Measurements from ENCODE around the gene CCNY.

The CCNY gene

DNA sequence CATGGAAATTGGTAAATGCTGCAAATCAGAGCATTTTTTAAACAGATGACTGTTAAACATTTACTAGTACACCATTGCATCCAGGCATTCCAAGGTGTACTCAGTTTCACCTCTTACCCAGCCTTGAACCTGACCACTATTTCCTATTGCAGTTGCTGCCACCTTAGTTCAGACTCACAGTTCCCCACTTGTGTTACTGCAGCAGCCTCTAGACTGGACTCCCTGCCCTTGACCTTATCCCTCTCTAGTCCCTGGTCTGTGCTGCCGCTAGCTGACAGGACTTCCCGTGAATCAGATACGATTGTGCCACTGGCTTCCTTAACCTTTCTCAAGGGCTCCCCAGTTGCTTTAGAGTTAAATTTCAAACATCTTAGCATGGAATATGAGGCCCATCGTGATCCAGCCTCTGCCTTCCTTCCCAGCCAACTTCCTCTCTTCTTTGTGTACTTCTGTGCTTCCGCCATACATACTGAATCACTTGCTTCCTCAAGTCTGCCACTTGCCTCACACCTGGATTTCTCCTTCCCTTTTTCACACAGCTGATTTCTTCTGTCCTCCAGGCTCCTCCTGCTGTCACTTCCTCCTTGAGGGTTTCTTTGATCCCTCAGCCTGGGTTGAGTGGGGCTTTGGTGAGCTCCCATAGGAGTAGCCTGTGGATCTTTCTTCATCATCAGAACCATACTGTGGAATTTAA is 150.1 kb downstream of the CCNY start:
- H3K4me3 ChIP-seq (replicated peaks in 1 of 2; ENCODE audit: low read depth in 2 of 2, low read length in 2 of 2): no peak overlapping the region
- no peak for DNase-seq (ENCODE audit: low read depth in 2 of 2)
- TF ChIP-seq, protein P1, sequence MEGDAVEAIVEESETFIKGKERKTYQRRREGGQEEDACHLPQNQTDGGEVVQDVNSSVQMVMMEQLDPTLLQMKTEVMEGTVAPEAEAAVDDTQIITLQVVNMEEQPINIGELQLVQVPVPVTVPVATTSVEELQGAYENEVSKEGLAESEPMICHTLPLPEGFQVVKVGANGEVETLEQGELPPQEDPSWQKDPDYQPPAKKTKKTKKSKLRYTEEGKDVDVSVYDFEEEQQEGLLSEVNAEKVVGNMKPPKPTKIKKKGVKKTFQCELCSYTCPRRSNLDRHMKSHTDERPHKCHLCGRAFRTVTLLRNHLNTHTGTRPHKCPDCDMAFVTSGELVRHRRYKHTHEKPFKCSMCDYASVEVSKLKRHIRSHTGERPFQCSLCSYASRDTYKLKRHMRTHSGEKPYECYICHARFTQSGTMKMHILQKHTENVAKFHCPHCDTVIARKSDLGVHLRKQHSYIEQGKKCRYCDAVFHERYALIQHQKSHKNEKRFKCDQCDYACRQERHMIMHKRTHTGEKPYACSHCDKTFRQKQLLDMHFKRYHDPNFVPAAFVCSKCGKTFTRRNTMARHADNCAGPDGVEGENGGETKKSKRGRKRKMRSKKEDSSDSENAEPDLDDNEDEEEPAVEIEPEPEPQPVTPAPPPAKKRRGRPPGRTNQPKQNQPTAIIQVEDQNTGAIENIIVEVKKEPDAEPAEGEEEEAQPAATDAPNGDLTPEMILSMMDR (IDR thresholded peaks at IDR 0.05; ENCODE audit: low read depth, low read length): no peak

DNA sequence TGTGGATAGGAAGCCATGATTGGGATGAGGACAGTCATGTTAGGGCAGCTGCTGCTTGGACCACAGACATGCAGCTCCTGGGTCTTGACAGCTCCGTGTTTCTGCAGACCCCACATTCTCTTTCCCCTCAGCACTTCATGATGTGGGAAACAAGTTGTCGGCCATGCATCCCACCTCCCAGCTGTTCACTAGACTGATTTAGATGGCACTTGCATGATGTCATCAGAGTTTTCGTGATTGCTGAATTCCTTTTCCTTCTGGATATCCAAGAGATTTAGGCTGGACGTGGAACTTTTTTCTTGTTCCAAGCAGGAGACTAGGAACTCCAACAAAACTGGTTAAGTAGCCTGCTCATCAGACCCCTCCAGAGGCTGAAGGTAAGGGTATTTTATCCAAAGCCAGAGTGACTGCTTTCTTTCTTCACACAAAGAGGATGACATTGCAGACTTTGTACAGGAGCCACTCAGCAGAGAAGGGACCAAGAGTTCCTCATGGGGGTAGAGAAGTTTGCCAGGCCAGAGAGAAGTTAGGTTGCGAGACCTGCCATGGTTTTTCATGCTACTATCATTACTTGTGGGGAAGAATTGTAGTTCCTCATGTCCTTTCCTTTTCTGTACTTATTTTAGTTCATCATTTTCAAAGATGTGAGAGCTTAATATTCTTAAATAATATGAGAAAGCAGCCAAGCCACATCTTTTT is 151.2 kb downstream of the CCNY start:
- no peak for DNase-seq (ENCODE audit: low read depth in 2 of 2)
- no peak overlapping the region for H3K4me3 ChIP-seq (replicated peaks in 1 of 2; ENCODE audit: low read depth in 2 of 2, low read length in 2 of 2)
- TF ChIP-seq, protein P1 (IDR thresholded peaks at IDR 0.05; ENCODE audit: low read depth, low read length): no peak

DNA sequence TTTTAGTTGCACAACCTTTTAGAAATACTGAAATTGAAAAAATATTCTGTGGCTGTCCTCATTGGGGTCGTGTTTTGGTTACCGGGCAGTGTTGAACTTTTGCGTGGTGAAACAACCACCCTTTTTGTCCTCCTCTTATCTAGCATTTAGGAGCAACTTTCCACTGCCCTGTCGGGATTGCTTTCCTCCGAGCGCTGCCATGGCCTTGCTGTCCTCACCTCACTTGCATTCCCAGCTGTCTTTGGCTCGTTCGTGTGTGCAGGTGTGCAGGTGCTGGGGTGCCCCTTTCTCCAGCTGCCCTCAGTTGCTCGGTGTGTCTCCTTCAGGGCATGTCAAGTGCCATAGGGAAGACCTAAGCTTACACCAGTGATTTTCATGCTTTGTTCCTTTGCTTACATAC is 151.9 kb downstream of the CCNY start:
- DNase-seq (ENCODE audit: low read depth in 2 of 2): no peak
- H3K4me3 ChIP-seq (replicated peaks in 1 of 2; ENCODE audit: low read depth in 2 of 2, low read length in 2 of 2): no peak overlapping the region
- TF ChIP-seq, protein P1 (IDR thresholded peaks at IDR 0.05; ENCODE audit: low read depth, low read length): no peak

DNA sequence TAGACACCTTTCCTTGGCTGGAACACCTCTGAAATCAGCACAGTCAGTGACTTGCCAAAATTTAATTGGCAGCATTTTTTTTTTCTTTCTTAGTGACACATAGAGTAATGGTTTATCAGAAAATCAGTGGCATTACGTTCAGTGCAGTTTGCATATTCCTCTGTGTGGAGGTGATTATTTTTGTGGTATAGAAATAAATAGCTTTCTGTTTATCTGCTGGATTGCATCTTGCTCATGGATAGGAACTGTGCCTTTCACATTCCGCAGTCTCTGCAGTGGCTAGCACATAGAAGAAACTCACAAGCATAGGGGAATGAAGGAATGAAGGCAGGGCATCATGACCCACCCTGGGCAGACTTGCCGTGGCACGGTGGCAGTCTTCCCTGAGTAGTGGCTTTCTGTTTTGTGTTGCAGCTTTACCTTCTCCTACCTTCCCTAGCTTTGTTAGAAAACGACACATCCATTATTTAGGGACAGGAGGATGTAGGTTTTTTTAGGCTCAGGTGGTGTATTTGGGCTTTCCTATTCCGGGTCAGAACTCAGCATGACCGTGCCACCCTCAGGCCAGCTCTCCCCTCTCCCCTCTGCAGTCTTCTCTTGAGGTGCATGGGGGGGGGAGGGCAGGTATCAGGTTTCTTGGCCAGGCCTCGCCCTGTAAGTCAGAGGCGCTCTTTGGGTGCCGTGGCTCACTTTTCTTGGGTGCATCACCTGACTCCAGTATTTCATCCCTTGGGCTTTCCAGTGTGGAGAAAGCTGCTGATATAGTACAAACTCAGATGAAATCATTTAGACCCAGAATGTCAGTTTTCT is 156.3 kb downstream of the CCNY start:
- no peak for DNase-seq (ENCODE audit: low read depth in 2 of 2)
- no peak overlapping the region for H3K4me3 ChIP-seq (replicated peaks in 1 of 2; ENCODE audit: low read depth in 2 of 2, low read length in 2 of 2)
- TF ChIP-seq, protein P1 (IDR thresholded peaks at IDR 0.05; ENCODE audit: low read depth, low read length): no peak

DNA sequence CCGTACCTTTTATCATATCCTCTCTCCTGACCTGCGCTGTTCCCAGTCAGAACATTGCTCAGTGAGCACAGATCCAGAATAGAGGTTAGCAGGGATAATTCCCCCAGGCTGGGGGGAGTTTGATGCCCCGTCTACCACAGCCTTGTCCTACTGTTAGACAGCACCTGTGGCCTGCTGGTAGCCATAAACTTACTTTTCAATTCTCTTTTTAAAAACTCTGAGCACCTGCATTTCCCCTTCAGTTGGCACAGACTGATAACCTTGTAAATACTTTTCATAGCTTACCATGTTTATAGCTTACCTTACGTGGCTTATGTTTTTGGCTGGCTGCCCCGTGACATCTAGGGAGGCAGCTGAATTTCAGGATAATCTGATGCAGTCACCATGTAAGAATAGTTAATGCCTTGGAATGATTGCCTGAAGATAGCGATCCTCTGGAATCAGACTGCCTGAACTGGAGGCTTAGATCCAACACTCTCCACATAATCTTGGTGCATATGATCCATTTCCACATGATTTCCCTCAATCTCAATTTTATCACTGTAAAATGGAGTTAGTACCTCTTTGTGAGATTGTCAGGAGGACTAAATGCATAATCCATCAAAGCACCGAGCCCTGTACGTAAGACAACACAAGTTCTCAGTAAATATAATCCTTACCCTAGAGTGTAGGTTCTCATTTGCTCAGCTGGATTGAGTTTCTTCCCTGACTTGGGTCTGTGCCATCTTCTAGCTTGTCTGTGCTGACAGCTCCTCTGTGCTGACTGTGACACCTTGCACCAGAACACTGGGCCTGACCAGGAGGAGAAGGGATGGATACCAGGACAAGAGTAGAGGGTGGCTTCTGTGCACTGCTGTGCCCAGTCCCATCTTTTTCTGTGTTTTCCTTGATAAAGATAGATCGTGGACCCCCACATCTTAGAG is 157.1 kb downstream of the CCNY start:
- H3K4me3 ChIP-seq (replicated peaks in 1 of 2; ENCODE audit: low read depth in 2 of 2, low read length in 2 of 2): no peak overlapping the region
- DNase-seq (ENCODE audit: low read depth in 2 of 2): no peak
- TF ChIP-seq, protein P1 (IDR thresholded peaks at IDR 0.05; ENCODE audit: low read depth, low read length): no peak

DNA sequence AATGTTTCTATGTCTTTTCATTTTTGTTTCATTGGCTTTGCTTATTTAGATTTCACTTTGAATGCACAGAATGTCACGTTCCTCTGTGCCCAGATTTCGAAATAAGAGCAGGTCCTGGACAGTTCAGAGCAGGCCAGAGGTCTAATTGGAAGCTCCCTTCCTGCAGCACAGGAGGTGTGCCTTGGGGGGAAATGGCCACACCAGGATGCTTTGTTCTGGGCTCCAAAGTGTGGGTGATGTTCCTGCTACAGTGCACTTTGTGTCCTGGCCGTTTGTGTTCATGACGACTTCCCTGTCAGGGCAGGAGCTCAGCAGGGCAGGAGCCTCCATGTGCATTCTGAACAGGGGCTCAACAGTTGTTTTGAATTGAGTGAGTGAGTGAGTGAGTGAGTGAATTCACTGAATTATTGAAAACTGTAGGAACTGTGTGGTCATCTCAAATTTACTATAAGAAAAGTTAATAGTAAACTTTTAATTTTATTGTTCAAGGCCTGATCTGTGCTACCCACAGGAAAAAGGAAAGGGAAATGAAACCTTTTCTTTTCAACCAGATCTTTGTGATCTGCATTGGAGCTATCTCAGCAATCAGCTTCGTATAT is 159.3 kb downstream of the CCNY start:
- peak in 1 of 2 donors; percentile 15 for DNase-seq (ENCODE audit: low read depth in 2 of 2)
- H3K4me3 ChIP-seq (replicated peaks in 1 of 2; ENCODE audit: low read depth in 2 of 2, low read length in 2 of 2): no peak overlapping the region
- TF ChIP-seq, protein P1 (IDR thresholded peaks at IDR 0.05; ENCODE audit: low read depth, low read length): no peak
